Renal pelvis (tissue), 4 donors: ENCODE data around the gene NTRK3. TPM values are rescaled to one million over a fixed set of nuclear protein-coding genes. Genes with fewer than 3 reads are reported as not detected.

Experiments
- DNase-seq: peaks from one replicate; pipeline ENCODE4 v3.0.0-alpha.2; 2013
- polyA plus RNA-seq, 3 donors: library from polyadenylated mRNA; unstranded; fragments of 120-200 nt; gene quantifications; one replicate each; pipeline ENCODE4 v1.2.1, GENCODE V29; 2013; ENCODE audit not compliant: insufficient read length in 3 of 3

NTRK3 gene
- polyA plus RNA-seq, 3 donors: 8.7 to 12.6 (median 9.1) TPM

DNA sequence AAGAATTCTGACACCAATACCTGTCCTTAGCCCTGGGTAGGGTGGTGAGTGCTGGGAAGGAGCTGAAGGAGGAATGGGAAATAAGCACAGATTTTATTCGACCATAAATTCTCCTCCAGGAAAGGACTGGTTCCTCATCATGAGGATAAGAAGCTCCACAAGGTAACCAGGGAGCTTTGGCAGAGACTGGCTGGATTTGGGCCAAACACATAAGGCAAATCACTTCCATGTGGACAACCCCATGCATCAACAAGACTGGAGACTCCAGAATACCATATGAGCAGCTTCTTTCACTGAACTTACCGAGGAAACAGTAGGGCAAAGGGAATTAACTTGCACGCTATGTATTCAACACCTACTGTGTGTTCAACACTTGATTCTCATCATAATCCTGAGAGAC is 312.5 kb downstream of the NTRK3 start:
- DNase-seq: no peak

GRCh38 chr15:87943626-87944025 is 312.9 kb downstream of the NTRK3 start:
- no peak for DNase-seq

DNA sequence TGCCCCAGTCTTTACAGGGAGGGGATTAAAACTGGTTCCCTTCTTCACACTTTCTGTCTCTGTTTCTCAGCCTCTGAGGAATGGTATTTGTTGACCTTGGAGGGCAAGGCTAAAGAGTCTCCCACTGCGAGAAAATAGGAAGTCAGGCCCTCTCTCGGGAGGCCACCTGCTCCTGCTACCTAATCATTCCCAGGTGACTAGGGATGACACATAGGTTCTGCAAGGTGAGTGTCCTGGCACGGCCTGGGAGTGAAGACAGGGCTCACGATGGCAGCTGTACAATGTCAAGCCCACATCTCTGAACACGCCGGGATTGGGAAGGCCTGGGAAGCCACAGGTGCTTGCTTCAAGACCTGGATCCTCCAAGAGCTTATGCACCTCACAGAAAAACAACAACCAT is 314.2 kb downstream of the NTRK3 start:
- no peak for DNase-seq

DNA sequence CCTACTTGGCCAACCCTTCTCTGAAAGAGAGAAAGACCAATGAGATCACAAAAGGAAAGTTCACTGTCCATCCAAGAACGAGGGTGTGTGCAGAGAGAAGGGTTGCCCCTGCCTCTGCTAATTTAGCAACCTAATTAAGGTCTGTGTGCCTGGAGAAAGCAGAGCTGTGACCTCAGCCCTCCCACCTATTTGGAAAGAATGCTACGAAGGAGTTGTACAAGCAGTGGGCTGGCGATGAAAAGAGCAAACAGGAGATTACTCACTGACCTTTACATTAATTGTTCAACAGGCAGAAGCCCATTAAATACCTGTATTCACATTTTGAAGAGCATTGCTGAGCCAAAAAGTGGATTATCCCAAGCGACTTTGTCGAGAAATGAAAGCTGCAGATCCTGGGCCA is 314.9 kb downstream of the NTRK3 start:
- DNase-seq: no peak

DNA sequence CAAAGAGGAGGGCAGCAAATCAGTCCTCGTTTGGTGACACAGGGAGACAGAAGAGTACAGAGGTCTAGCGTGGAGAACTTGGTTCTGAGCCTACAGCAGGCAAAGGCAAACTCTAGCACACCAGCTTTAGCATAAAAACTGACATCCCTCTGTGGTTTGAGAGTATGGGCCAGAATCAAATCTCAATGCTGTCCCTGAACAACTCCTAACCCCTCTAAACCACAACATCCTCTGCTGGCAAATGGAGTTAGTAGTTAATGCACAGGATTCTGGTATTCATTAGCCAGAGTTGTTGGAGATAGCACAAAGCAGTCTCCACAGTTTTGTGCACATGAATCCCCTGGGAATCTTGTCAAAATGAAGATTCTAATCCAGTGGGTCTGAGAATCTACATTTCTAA is 315.8 kb downstream of the NTRK3 start:
- no peak for DNase-seq

DNA sequence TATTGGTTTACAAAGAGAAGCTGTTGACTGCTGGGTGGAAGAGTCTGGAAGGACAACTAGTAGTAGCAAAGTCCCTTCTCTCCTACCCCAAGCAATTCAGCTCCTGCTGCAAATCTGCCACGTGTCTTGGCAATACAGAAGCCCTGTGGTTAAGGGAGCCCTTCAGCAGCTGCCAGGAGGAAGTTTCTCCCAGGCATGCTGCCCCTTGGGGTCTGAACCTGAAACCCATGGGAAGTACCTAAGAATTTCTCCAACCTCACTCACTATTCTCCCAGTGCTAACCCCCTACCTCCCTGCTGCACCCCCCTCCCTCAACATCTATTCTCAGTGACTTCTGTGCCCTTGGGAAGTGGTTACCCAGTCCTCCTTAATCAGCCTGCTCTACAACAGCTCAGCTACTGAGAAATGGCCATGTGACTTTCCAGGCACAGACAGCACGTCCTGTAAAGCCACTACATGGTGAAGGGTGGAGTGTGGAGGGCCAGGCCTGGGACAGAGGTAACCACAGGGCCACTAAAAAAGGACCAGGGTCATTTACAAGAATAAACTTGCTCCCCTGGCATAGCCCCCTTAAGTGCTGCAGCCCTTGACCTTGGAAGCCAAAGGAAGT is 316.6 kb downstream of the NTRK3 start:
- no peak for DNase-seq

- no peak for DNase-seq
Measured at GRCh38 chr15:87938031-87938430, 318.5 kb downstream of the NTRK3 start.

DNA sequence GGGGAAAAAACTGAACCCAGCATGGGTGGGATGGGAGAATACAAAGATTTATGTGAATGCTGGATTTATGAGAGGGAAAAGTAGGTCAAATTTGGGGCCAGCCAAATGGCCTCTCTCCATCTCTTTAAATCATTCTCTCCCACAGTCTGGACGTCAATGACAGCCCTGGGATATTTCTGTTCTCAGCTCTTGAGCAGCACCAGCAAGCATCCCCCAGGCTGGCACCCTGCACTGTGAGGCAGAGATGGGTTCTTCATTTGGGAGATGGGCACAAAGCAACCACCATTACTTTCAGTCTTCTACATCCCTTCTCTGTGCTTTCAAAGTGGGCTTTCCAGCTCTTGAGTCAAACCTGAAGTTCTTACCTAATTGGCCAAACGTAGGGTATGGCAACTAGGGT is 321.0 kb downstream of the NTRK3 start:
- no peak for DNase-seq

GRCh38 chr15:87931584-87931983 is 325.0 kb downstream of the NTRK3 start:
- no peak for DNase-seq

- no peak for DNase-seq
Measured at GRCh38 chr15:87930457-87930856, 326.1 kb downstream of the NTRK3 start.

DNA sequence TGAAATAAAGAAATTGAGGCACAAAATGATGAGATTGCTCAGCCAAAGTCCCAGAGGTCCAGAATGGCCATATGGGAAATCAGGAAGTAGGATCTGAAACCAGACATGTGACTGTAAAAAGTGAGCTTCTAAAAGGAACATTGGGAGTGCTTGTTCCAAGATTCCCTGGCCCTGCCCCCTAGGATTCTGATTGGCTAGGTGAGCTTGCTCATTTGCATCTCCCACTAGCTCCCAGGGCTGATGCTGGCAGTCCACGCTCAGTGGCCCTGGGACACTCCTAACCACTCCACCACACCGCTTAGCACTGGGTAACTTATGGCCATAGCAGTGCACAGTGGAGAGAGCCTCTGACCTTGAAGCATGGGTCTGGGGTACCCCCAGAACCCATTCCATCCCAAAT is 326.7 kb downstream of the NTRK3 start:
- DNase-seq: no peak

DNA sequence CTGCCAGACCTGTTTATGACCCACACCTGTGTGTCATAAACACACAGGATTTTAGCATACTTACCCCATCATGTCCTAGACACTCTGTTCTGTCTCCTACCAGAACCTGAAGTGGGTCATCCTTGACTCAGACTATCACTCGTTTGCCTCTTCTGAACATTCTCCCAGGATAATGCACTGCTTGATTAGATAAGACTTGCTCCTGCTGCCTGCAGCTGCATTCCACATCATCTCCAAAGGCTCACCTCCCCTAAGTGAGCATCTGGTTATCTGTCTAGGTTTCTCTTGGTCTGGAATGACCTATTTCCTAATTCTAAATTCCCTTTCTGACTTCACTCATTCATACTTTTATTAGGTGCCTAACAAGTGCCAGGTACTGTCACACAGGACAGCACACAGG is 332.1 kb downstream of the NTRK3 start:
- no peak for DNase-seq

DNA sequence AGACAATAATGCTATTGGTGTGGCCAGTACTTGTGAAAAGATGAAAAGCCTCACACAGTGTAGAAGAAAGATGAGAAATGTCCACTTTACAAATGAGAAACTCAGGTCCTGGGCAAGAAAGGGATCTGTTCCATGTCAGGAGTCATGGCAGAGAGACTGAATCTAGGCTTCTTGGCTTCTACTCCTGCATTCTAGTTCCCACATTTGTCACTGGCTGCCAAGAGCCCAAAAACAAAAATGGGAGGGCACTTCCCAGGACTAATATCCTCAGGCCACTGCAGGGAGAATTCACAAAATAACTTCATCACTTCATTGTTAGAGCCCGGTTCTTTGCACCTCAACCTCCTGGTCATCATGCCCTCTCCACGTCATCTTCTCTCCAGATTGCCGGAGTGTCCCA is 337.5 kb downstream of the NTRK3 start:
- no peak for DNase-seq

GRCh38 chr15:87917480-87917879 is 339.1 kb downstream of the NTRK3 start:
- DNase-seq: no peak

DNA sequence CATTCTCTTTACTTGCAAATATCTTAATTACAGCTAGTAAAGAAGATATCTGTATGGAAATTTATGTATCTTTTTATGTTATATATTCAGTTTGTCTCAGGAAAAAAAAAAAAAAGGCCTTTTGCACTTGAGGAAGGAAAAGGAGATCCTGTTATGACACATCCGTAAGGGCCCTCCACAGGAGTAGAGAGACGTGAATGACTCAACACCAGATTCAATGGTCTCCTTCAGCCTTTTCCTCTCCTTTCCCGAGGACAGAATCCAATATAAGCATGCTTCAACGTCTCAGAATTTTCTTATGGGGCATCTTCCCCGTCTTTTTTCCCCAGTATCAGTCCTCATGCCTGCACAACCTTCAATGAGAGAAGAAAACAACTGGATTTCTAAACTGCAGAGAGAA is 340.3 kb downstream of the NTRK3 start:
- DNase-seq: no peak

- no peak for DNase-seq
Measured at GRCh38 chr15:87910301-87910700, 346.2 kb downstream of the NTRK3 start.

DNA sequence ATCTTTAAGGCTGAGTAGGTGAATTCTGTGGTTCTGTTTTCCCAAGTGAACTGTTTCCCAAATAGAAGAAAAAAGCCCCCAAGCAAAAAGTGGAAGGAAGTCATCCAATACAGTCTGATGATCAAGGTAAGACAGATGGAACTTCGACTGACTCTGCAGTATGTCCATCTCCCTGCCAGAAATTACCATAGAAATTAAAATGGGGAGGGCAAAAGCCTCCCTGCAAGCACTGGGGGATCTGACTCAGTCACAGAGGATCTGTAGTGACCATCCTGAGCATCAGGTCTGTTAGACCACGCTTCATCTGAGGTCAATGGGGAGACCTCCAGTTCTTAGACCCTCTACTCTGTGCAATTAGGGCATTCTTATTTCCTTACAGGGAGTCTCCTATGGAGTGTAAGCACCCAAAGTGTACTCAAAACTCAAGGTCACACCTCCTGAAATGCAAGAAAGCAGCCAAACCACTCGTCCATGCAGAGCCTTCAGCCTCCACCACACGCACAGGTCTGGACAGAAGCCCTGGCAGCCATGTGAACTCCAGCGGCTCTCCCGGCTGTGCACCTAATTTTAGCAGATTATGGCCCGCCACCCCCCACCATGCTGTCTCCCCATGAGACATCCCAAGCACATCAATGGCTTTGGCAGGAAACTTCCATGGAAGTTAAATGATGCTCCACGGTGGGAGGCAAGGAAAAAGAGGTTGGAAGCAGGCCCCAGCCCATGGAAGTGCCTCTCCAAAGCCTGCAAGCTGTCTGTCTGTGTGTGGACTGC is 348.7 kb downstream of the NTRK3 start:
- DNase-seq: no peak

- DNase-seq: no peak
Measured at GRCh38 chr15:87906444-87906843, 350.1 kb downstream of the NTRK3 start.

- no peak for DNase-seq
Measured at GRCh38 chr15:87902772-87903426, 353.6 kb downstream of the NTRK3 start.

DNA sequence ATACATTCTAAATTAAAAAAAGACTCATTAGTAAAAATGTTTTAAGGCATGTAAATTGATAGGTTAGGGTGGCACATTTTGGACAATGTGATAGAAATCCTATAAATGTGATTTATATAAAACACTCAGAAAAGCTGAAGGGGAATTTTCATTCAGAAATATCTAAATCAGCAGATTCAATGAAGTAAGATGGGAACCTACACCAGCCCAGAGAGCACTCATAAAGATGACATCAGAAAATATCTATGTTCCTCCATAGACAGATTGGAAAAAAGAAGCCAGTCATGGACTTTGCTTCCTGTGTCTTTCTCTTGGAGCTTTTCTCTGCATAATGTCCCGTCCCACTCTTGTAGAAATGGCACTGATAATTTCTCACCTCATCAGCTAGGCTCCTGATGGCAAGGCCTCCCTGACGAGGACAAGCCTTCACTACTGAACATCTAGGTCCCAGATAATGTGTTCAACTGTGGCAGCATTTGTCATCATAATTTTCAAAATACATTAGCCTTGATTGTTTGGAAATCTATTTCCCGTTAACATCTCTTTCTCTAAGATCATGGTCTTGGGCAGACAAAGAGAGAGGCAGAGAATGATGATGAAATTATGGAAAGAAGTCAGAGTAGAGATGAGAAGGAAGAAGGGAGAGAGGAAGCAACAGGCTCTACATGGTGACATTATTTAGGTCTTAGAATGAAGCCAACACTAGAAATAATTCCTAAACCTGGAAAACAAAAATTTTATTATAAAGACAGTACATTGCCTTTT is 354.4 kb downstream of the NTRK3 start:
- no peak for DNase-seq

- DNase-seq: no peak
Measured at GRCh38 chr15:87901008-87901407, 355.5 kb downstream of the NTRK3 start.

DNA sequence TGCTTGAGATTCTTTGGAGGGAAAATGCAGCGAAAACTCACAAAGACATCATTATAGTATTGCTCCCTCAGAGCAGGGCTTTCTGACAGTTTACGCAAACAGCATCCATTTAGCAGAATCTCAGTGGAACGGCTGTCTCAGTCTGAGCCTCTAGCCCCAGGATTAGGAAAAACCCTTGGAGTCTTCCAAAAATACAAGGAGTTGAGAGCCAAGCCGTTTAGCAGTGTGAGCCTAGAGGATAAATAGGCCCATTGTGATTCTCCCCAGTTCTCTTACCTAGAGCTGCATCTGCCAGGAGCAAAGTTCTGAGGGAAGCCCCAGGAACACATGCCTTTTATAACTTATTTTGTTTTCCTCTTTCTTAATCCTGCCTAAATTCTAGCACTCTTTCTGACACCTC is 359.6 kb downstream of the NTRK3 start:
- DNase-seq: no peak

DNA sequence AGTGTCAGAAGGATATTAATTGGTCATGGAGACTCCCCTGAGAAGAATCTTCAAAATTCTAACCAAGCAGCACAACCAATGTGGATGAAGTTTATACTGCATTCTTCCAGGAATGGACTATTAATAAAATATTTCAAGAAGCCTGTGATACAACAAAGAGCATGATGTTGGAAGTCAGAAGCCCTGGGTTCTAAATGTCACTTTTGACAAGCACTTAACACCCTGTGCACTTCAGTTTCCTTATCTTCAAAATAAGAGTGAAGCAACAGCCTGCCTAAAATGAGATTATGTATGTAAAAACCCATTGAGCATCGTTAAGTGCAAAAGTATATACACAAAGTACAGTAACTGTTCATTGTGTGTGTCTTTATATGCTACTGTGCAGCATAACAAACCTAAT is 369.4 kb downstream of the NTRK3 start:
- no peak for DNase-seq
